ENCODE measurements around the gene CNP. TPM values are rescaled to one million over a fixed set of nuclear protein-coding genes. Genes with fewer than 3 reads are reported as not detected.

Gene CNP
- total RNA-seq, 1 experiment from 2014 or later = 51.2 TPM

DNA sequence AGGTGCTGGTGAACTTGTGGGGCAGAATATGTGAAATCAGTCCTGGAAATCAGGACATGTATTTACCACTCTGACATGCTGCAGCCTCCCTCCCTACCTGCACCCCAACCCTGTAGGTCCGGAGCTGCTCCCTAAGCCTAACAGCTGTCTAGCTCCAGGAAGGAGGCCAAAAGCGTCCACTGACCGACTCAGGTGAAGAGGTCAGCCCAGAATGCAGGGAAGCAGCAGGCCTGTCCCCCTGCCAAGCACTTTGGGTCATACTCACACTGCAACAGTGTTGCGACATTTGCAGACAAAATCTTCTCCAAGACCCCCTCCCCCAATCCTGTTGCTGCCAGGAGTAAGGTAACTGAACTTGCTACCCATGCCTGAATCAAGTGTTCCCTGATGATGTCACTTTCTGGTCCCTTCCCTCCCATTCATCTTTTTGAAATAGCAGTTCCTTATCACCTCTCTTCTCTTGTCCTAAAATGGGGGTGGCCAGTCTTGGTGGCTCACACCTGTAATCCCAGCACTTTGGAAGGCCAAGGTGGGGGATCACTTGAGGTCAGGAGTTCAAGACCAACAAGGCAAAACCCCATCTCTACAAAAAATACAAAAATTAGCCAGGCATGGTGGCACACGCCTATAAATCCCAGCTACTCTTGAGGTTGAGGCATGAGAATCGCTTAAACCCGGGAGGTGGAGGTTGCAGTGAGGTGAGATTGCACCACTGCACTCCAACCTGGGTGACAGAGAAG is 46.6 kb upstream of the CNP start:
- peaks cover 21 to 38% of the 10 kb centered on the region in 2 experiments for H3K4me1 ChIP-seq (ENCODE audit: control insufficient read depth in 1 of 2, insufficient read depth in 2 of 2, low read length in 2 of 2)
- DNase-seq (ENCODE audit: low read depth, low spot score) = no peak
- CTCF ChIA-PET = interaction anchor here (1.0 to 1.4 kb wide), 2 partner anchors 9 to 10 kb away, joined by 3 to 5 read pairs; partner anchors contain the start of gene ODAD4

More for the DNA sequence above, 46.6 kb upstream of the CNP start:
- Histone ChIP-seq H3K79me2 (ENCODE audit: insufficient read depth, low read length) (peaks cover 38% of the 10 kb centered on the region), H4K20me1 (ENCODE audit: insufficient read depth) (no peaks in the 10 kb centered on the region), H3K36me3 (ENCODE audit: control insufficient read depth in 1 of 2, insufficient read depth in 2 of 2, low read length in 2 of 2) (peaks cover 0 to 2% of the 10 kb centered on the region in 2 experiments; a peak in 1 of 4 replicates), H3K9me3 (ENCODE audit: control insufficient read depth in 1 of 2, insufficient read depth in 1 of 2, low read depth in 1 of 2, low read length in 2 of 2) (no peaks in the 10 kb centered on the region), H3K27ac (ENCODE audit: low read depth, low read length) (peak overlapping the region; percentile 93), H3K9ac (ENCODE audit: low read length) (peak overlapping the region; percentile 82), H3K4me3 (replicated peaks in 1 of 2; ENCODE audit: low read depth in 1 of 2, low read length in 2 of 2) (peak overlapping the region; percentile 58 to 99), H3K27me3 (ENCODE audit: insufficient read depth, low read length) (no peaks in the 10 kb centered on the region), H3K9me2 (ENCODE audit: insufficient read depth) (0 out of 2 replicates have a peak, but pooled peaks cover 3% of the 10 kb centered on the region), H3K4me2 (ENCODE audit: low read length) (peak overlapping the region; percentile 100), H2AFZ (ENCODE audit: low read depth, low read length, poor library complexity, severe bottlenecking) (peak overlapping the region; percentile 1)
- BruUV-seq (replicated peaks) = no TSS peak
- TF ChIP-seq SIN3A (IDR thresholded peaks at IDR 0.05; ENCODE audit: low read depth) (no peak), ATF3 (IDR thresholded peaks at IDR 0.05) (no peak), SP1 (IDR thresholded peaks at IDR 0.05; ENCODE audit: low read depth) (no peak), EGR1 (IDR thresholded peaks at IDR 0.05; ENCODE audit: low read depth) (no peak), EZH2phosphoT487 (IDR thresholded peaks at IDR 0.05; ENCODE audit: borderline replicate concordance) (no peak), RAD21 (IDR thresholded peaks at IDR 0.05; ENCODE audit: low read depth) (no peak), FOSL1 (IDR thresholded peaks at IDR 0.05; ENCODE audit: low read depth) (no peak), ELF1 (IDR thresholded peaks at IDR 0.05; ENCODE audit: borderline replicate concordance, low read depth) (no peak), CEBPB (IDR thresholded peaks at IDR 0.05; ENCODE audit: low read depth) (no peak), TCF7L2 (IDR thresholded peaks at IDR 0.05; ENCODE audit: borderline replicate concordance, extremely low read depth, insufficient read depth, insufficient read length) (no peak), JUND (IDR thresholded peaks at IDR 0.05) (no peak)
- TF ChIP-seq, protein P1, sequence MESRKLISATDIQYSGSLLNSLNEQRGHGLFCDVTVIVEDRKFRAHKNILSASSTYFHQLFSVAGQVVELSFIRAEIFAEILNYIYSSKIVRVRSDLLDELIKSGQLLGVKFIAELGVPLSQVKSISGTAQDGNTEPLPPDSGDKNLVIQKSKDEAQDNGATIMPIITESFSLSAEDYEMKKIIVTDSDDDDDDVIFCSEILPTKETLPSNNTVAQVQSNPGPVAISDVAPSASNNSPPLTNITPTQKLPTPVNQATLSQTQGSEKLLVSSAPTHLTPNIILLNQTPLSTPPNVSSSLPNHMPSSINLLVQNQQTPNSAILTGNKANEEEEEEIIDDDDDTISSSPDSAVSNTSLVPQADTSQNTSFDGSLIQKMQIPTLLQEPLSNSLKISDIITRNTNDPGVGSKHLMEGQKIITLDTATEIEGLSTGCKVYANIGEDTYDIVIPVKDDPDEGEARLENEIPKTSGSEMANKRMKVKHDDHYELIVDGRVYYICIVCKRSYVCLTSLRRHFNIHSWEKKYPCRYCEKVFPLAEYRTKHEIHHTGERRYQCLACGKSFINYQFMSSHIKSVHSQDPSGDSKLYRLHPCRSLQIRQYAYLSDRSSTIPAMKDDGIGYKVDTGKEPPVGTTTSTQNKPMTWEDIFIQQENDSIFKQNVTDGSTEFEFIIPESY (IDR thresholded peaks at IDR 0.05; ENCODE audit: extremely low read depth, insufficient replicate concordance, low read length) = no peak
- no peak for ATAC-seq
- ChIA-PET POLR2A (interaction anchor here (3.1 kb wide), 1 partner anchor 10 kb away, joined by 38 read pairs; the partner anchor contains the start of gene ODAD4), RAD21 (ENCODE audit: low non-redundant PET in 1 of 2, low total read pairs in 2 of 2, uncharacterized antibody in 2 of 2, unreplicated experiment in 2 of 2) (no interaction called here)
- intact Hi-C loops (cut with micrococcal nuclease) = no loop called here
